HUDEP-2 (cell line): ENCODE measurements around the gene SPEM1.
A peak's percentile ranks its signal among the peaks of the same experiment; 100 is the strongest.

ENCODE experiments used
- DNase-seq, 76 experiments: peaks; one replicate each; lab custom pipeline; 2025; ENCODE audit not compliant: unreplicated experiment in 76 of 76; lab: John Stamatoyannopoulos, UW

Gene SPEM1

DNA sequence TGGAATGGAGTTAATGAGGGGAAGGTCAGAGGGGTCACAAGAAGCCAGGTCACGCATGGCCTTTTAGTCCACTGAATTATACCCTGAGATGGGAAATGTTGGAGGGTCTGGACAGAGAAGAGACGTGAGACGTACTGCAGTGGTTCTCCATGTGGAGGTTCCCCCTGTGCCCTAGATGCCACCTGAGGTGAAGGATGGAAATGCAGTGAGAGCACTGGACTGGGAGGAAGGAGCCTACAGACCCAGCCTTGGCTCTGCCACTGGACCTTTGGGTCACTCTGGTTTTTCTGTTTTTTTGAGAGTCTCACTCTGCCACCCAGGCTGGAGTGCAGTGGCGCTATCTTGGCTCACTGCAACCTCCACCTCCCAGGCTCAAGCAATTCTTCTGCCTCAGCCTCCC, 24.0 kb upstream of the SPEM1 start:
- peak in 1 of 76 experiments; percentile 4 for DNase-seq

DNA sequence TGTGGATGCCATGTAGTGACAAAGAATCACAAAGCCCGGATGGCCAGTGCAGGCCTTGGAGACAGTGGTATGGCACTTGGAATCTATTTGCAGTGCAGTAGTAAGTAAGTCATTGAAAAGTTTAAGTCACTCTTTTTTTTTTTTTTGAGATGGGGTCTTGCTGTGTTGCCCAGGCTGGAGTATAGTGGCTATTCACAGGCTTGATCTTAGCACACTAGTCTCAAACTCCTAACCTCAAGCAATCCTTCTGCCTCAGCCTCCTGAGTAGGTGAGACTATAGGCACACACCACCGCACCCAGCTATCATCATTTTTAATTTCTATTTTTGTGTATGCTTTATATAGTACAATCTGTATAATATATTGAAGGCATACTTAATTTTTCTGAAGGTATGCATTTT, 21.5 kb upstream of the SPEM1 start:
- no peak for DNase-seq

- peak in 12 of 76 experiments; percentile 26 to 55 (median 40) for DNase-seq
Observed at GRCh38 chr17:7403043-7403726, 16.9 kb upstream of the SPEM1 start.

DNA sequence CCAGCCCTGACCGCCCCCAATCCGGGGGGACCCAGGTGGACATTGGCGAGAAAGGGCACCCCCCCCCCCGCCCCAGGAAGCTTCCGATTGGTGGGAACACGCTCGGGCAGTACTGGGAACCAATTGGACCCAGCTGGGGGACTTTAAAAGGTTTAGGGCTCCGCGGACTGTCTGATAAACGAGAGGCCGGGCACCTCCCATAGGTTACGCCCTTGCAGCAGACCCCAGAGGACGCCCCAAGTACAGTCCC, 16.5 kb upstream of the SPEM1 start:
- peak in 34 of 76 experiments; percentile 43 to 80 (median 65) for DNase-seq

DNA sequence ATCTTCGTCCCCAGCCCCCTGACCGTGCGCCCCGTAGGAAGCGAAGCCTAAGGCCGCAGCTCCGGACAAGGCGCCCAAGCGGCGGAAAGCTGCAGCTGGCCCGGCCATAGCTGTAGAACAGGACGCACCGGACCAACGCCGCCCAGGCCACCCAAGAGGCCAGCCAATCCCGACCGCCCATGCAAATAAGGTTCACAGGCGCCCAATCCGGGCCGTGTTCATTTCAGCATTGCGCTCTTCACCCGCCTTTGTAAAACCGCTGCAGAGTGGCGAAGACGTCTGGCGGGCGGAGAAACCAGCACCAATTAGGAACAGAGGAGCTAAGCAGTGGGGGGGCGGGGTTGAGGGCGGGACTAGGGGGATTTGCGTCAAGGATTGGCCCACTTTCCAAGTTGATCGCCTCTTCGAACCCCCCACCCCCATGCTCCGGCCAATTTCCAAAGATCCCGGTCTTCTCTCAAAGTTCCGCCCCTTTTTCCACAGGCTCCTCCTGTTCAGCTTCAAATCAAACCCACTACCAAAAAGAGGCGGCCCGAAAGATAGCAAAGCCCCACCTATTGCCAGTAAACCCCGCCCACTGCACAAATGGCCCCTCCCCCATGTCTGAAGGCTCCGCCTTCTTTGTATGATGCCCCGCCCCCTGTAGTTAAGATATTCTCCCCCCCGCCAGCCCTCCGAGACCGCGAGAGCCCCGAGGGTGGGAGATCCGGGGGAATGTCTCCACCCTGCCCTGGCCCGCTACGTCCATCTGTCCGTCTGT, 16.0 kb upstream of the SPEM1 start, which contains the start of gene TMEM256:
Gene TMEM256 (minus strand): TSS at position 121 of the 760 bp plus-strand sequence. CDS start 13 bp downstream, at position 108.
- peak; percentile 70 to 99 (median 95) for DNase-seq

DNA sequence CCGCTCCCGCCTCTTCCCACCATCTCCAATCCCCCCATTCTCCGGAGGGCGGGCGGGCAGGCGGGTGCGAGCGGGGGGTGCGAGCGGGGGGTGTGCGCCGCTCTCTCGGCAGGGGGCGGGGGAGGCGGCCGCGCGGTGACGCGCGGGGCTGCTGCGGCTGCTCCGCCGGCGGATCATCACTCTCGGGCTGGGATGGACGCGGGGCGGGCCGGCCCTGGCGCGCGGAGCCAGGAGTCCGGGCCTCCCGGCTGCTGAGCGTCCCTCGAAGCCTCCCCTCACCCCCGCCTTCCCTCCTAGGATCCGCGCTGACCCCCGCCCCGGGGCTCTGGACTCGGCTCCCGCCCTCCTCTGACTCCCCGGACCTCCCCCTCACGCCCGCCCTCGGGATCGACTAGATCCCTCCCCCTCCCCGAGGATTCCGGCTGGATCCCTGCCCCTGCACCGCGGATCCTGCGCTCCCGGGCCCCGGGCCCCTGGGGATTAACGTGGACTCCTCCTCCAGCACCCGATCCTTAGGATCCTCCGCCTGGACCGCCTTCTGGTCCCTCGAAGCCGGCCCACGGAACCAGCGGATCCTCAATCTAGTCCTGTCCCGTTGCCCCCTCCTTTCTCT, 15.3 kb upstream of the SPEM1 start:
- peak in 22 of 76 experiments; percentile 20 to 74 (median 58) for DNase-seq

DNA sequence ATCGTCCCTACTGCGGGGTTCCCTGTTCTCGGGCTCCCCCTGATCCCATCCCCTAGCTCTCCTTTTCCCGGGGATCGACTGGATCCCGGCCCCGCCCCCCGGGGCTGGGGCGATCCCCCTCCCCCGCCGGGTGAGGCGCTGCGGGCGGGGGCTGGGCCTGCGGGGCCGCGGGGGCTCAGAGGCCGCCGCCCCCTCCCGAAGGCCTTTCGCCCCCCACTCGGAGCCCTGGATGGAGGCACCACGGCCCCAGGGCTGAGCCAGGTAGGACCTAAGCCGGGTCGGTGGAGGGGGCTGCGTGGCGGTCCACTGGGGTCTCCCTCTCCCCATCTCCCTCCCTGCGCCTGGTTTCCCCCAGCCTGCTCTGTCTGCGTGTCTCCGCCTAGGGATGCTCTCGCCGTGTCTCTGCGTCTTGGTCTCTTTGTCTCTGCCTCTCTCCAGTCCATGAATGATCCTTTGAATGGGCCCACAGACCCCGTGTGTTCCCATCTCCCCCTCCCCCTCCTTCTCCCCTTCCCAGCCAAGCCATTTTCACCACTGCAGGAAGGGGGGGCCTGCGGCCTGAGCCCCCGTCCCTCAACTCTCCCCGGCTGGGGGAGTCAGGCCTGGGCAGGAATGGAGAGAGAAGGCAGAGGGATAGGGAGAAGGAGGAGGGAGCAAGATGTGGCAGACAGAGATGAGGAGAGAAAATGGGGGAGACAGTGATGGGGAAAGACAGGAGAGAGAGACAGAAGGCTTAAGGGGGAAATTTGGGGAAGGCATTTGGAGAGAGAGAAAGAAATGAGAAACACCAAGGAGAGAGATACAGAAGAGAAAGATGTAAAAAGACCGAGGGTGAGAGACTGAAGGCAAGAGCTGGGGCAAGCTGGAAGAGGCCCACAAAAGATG, 14.5 kb upstream of the SPEM1 start:
- no peak for DNase-seq

DNA sequence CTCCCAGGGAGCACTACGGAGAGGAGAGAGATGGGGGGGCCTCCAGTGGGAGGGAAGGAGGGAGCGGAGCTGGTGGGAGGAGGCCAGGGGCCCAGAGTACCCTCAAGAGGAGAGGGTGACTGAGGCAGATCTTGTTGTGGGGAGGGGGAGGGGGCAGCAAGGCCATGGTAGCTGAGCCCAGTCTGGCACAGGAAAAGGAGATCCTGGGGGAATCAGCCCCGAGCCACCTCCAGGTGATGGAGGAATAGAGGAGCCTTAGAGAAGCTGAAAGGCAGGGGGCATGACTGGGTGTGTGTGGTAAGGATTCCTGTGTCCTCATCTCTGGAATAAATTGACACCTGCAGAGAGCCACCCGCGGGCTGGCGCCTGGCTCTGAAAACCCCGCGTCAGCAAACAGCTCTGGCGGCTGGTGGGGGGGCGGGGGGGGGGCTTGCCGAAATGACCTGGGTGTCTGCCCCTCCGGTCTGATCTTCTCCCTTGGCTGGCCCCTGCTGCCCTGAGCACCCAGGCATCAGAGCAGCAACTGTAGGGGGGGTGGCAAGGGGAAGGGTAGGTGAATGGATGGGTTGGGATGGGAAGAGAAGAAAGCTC, 13.8 kb upstream of the SPEM1 start:
- DNase-seq = no peak

GRCh38 chr17:7407082-7407481, 13.0 kb upstream of the SPEM1 start:
- DNase-seq = no peak

GRCh38 chr17:7407485-7408251, 12.5 kb upstream of the SPEM1 start, which contains the start of gene NLGN2:
Gene NLGN2, plus strand, starts transcription at chr17:7407845. Its CDS starts 411 bp downstream, at chr17:7408256.
- no peak for DNase-seq

GRCh38 chr17:7408252-7408727, 11.8 kb upstream of the SPEM1 start:
- peak in 4 of 76 experiments; percentile 9 to 17 (median 13) for DNase-seq

- DNase-seq = no peak
Observed at GRCh38 chr17:7408863-7409262, 11.3 kb upstream of the SPEM1 start.

GRCh38 chr17:7409716-7410115, 10.4 kb upstream of the SPEM1 start:
- DNase-seq = no peak

GRCh38 chr17:7410634-7411426, 9.3 kb upstream of the SPEM1 start:
- no peak for DNase-seq

DNA sequence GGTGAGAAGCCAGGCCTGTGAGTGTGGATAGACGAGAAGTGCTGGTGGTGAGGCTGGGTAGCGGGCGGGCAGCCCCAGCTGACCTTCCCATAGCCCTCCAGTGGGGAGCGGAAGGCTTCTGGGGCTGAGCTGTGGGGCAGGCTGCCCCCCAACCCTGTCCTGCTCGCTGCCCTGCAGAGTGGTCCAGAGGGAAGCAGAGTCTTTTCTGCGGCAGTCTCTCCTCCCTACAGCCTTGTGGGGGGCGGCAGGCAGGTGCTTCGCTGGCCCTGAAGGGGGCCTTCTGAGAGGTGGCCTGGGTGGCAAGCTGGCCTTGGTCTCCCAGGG, 8.7 kb upstream of the SPEM1 start:
- no peak for DNase-seq

- no peak for DNase-seq
Observed at GRCh38 chr17:7413346-7413985, 6.7 kb upstream of the SPEM1 start.

- no peak for DNase-seq
Observed at GRCh38 chr17:7414837-7415236, 5.3 kb upstream of the SPEM1 start.

GRCh38 chr17:7415784-7416183, 4.3 kb upstream of the SPEM1 start:
- no peak for DNase-seq
